Adipocyte (in vitro differentiated cells): ENCODE data around the gene TTC27.
"Not testable (repeated sequence)": the region's sequence is repeated elsewhere in the genome, so short reads cannot be mapped to it uniquely, and the experiment has no call there.

Source experiments
- DNase-seq: peaks from one replicate; pipeline ENCODE4 v3.0.0-alpha.2; 2015; ENCODE audit warnings: low read depth
- H3K27me3 ChIP-seq: replicated peaks from 2 replicates; pipeline ENCODE4 v1.7.0; 2013; ENCODE audit warnings: mild to moderate bottlenecking, low read length, moderate library complexity; ENCODE audit not compliant: control insufficient read depth, insufficient read depth
- H3K36me3 ChIP-seq: 2 replicates; pipeline ENCODE4 v1.7.0; 2013; ENCODE audit warnings: low read length, mild to moderate bottlenecking, moderate library complexity; ENCODE audit not compliant: control insufficient read depth, insufficient read depth, severe bottlenecking
- H3K4me1 ChIP-seq: 2 replicates; pipeline ENCODE4 v1.7.0; 2013; ENCODE audit warnings: mild to moderate bottlenecking, low read length, moderate library complexity; ENCODE audit not compliant: control insufficient read depth, insufficient read depth
- H3K4me3 ChIP-seq: 2 replicates; pipeline ENCODE4 v1.7.0; 2013; ENCODE audit warnings: mild to moderate bottlenecking, low read length, moderate library complexity
- H3K9ac ChIP-seq: 2 replicates; pipeline ENCODE4 v1.7.0; 2013; ENCODE audit warnings: mild to moderate bottlenecking, low read length, moderate library complexity
- H3K9me3 ChIP-seq: 2 replicates; pipeline ENCODE4 v1.7.0; 2013; ENCODE audit warnings: mild to moderate bottlenecking, low read length, moderate library complexity; ENCODE audit not compliant: control insufficient read depth

TTC27 gene

GRCh38 chr2:32852856-32853255 lies 225.0 kb downstream of the TTC27 start:
- Histone ChIP-seq H3K4me1 (peaks cover 8% of the 10 kb centered on the region), H3K4me3 (no peak overlapping the region), H3K9me3 (no peaks in the 10 kb centered on the region), H3K9ac (no peak overlapping the region), H3K36me3 (no peaks in the 10 kb centered on the region), H3K27me3 (peaks cover 32% of the 10 kb centered on the region)
- DNase-seq = no peak

GRCh38 chr2:32856891-32857290 lies 229.0 kb downstream of the TTC27 start:
- Histone ChIP-seq H3K4me3 (no peak overlapping the region), H3K27me3 (peaks cover 44% of the 10 kb centered on the region), H3K36me3 (no peaks in the 10 kb centered on the region), H3K9me3 (no peaks in the 10 kb centered on the region), H3K4me1 (no peaks in the 10 kb centered on the region), H3K9ac (no peak overlapping the region)
- DNase-seq = no peak

- H3K9me3 ChIP-seq = no peaks in the 10 kb centered on the region
- no peak overlapping the region for H3K9ac ChIP-seq
- no peaks in the 10 kb centered on the region for H3K36me3 ChIP-seq
Observed at GRCh38 chr2:32858713-32859112, 230.9 kb downstream of the TTC27 start.

GRCh38 chr2:32860385-32860784 lies 232.5 kb downstream of the TTC27 start:
- Histone ChIP-seq H3K4me1 (peaks cover 19% of the 10 kb centered on the region), H3K9ac (no peak overlapping the region), H3K27me3 (peaks cover 33% of the 10 kb centered on the region), H3K9me3 (no peaks in the 10 kb centered on the region), H3K36me3 (no peaks in the 10 kb centered on the region), H3K4me3 (no peak overlapping the region)
- DNase-seq = no peak

More at GRCh38 chr2:32858713-32859112, 230.9 kb downstream of the TTC27 start:
- Histone ChIP-seq H3K4me1 (peaks cover 2% of the 10 kb centered on the region), H3K27me3 (peaks cover 44% of the 10 kb centered on the region), H3K4me3 (no peak overlapping the region)
- no peak for DNase-seq

- Histone ChIP-seq H3K36me3 (no peaks in the 10 kb centered on the region), H3K9ac (no peak overlapping the region), H3K27me3 (peaks cover 21% of the 10 kb centered on the region), H3K9me3 (no peaks in the 10 kb centered on the region), H3K4me1 (peaks cover 26% of the 10 kb centered on the region), H3K4me3 (no peak overlapping the region)
- DNase-seq = no peak
Observed at GRCh38 chr2:32862269-32863055, 234.6 kb downstream of the TTC27 start.

- H3K27me3 ChIP-seq = peaks cover 19% of the 10 kb centered on the region
- H3K9me3 ChIP-seq = no peaks in the 10 kb centered on the region
- no peak overlapping the region for H3K9ac ChIP-seq
Observed at GRCh38 chr2:32863326-32863725, 235.5 kb downstream of the TTC27 start.

GRCh38 chr2:32863803-32864202 lies 236.0 kb downstream of the TTC27 start:
- H3K9ac ChIP-seq = no peak overlapping the region
- no peaks in the 10 kb centered on the region for H3K36me3 ChIP-seq
- H3K4me1 ChIP-seq = peaks cover 26% of the 10 kb centered on the region
- H3K4me3 ChIP-seq = no peak overlapping the region
- no peaks in the 10 kb centered on the region for H3K9me3 ChIP-seq
- peak; percentile 44 for DNase-seq
- peaks cover 19% of the 10 kb centered on the region for H3K27me3 ChIP-seq

More at GRCh38 chr2:32863326-32863725, 235.5 kb downstream of the TTC27 start:
- Histone ChIP-seq H3K4me3 (no peak overlapping the region), H3K4me1 (peaks cover 26% of the 10 kb centered on the region), H3K36me3 (no peaks in the 10 kb centered on the region)
- no peak for DNase-seq

- H3K27me3 ChIP-seq = peaks cover 19% of the 10 kb centered on the region
- H3K9ac ChIP-seq = no peak overlapping the region
- H3K4me3 ChIP-seq = no peak overlapping the region
- H3K9me3 ChIP-seq = no peaks in the 10 kb centered on the region
- no peaks in the 10 kb centered on the region for H3K36me3 ChIP-seq
- peak; percentile 90 for DNase-seq
- peaks cover 26% of the 10 kb centered on the region for H3K4me1 ChIP-seq
Observed at GRCh38 chr2:32864334-32865111, 236.7 kb downstream of the TTC27 start.

GRCh38 chr2:32865399-32866068 lies 237.7 kb downstream of the TTC27 start:
- H3K4me1 ChIP-seq = peaks cover 26% of the 10 kb centered on the region
- no peaks in the 10 kb centered on the region for H3K36me3 ChIP-seq
- no peak overlapping the region for H3K9ac ChIP-seq
- DNase-seq = peak; percentile 79
- peaks cover 14% of the 10 kb centered on the region for H3K27me3 ChIP-seq
- peak overlapping the region; percentile 25 for H3K4me3 ChIP-seq
- H3K9me3 ChIP-seq = no peaks in the 10 kb centered on the region

- H3K27me3 ChIP-seq, DNase-seq, H3K9me3 ChIP-seq, H3K4me3 ChIP-seq, H3K9ac ChIP-seq, H3K36me3 ChIP-seq: not testable (repeated sequence)
- H3K4me1 ChIP-seq = peaks cover 26% of the 10 kb centered on the region
Observed at GRCh38 chr2:32866462-32866861, 238.6 kb downstream of the TTC27 start.
